EH (cell line): ENCODE measurements around the gene HYAL1.

Experiments used
- DNase-seq: peaks from one replicate; pipeline ENCODE4 v3.0.0-alpha.2; 2015; ENCODE audit warnings: low read depth

HYAL1 gene

GRCh38 chr3:50260027-50260941 is 43.1 kb downstream of the HYAL1 start:
- peak; percentile 91 for DNase-seq

GRCh38 chr3:50259432-50260026 is 43.8 kb downstream of the HYAL1 start:
- no peak for DNase-seq

GRCh38 chr3:50258979-50259378 is 44.4 kb downstream of the HYAL1 start:
- no peak for DNase-seq

GRCh38 chr3:50258029-50258680 is 45.2 kb downstream of the HYAL1 start:
- DNase-seq, result no peak

- DNase-seq, result peak; percentile 52
These were observed 46.1 kb downstream of the HYAL1 start for GRCh38 chr3:50256978-50257890.

- no peak for DNase-seq
These were observed 48.1 kb downstream of the HYAL1 start for GRCh38 chr3:50255251-50255615.

GRCh38 chr3:50254577-50255250 is 48.7 kb downstream of the HYAL1 start:
- peak; percentile 51 for DNase-seq

- peak; percentile 91 for DNase-seq
These were observed 52.2 kb downstream of the HYAL1 start for GRCh38 chr3:50251220-50251619.

GRCh38 chr3:50250514-50250913 is 52.9 kb downstream of the HYAL1 start:
- no peak for DNase-seq
